SK-N-SH treated with all-trans-retinoic acid at 6 μM for 48 hours (cell line): ENCODE measurements around the gene OLFM1.
"Not testable (repeated sequence)": the region's sequence is repeated elsewhere in the genome, so short reads cannot be mapped to it uniquely, and the experiment has no call there.

ENCODE experiments used
- ATAC-seq: fragments of 200-7000 bp; cut with Tn5 transposase; 3 replicates; pipeline ENCODE4 v1.9.1; 2020; ENCODE audit warnings: mild to moderate bottlenecking, moderate library complexity
- ARNTL ChIP-seq: fragments of 450-650 bp; formaldehyde crosslinking; IDR thresholded peaks from 2 replicates; pipeline ENCODE4 v1.5.0; 2020; ENCODE audit warnings: low read depth, mild to moderate bottlenecking, moderate library complexity, borderline replicate concordance
- CSDC2 ChIP-seq: fragments of 250-450 bp; sonication (Bioruptor Pico); IDR thresholded peaks from 2 replicates; pipeline ENCODE4 v1.5.0; 2020; ENCODE audit warnings: mild to moderate bottlenecking, moderate library complexity
- CSRNP3 ChIP-seq: fragments of 250-450 bp; sonication (Bioruptor Pico); IDR thresholded peaks from 2 replicates; pipeline ENCODE4 v1.5.1; 2021; ENCODE audit warnings: mild to moderate bottlenecking, moderate library complexity
- ESRRG ChIP-seq: fragments of 250-450 bp; sonication (Bioruptor Pico); IDR thresholded peaks from 2 replicates; pipeline ENCODE4 v1.6.1; 2021; ENCODE audit warnings: mild to moderate bottlenecking
- ISL1 ChIP-seq: fragments of 250-450 bp; sonication (Bioruptor Pico); IDR thresholded peaks from 2 replicates; pipeline ENCODE4 v2.1.2; 2022; ENCODE audit warnings: mild to moderate bottlenecking, moderate library complexity
- OSR1 ChIP-seq: fragments of 250-450 bp; sonication (Bioruptor Pico); IDR thresholded peaks from 2 replicates; pipeline ENCODE4 v1.8.0; 2022; ENCODE audit warnings: moderate library complexity, mild to moderate bottlenecking, inconsistent platforms
- POU6F1 ChIP-seq: fragments of 250-450 bp; sonication (Bioruptor Pico); IDR thresholded peaks from 2 replicates; pipeline ENCODE4 v1.8.0; 2021; ENCODE audit warnings: low read depth, mild to moderate bottlenecking, moderate library complexity, borderline replicate concordance
- PPARA ChIP-seq: fragments of 250-450 bp; sonication (Bioruptor Pico); IDR thresholded peaks from 2 replicates; pipeline ENCODE4 v1.5.0; 2020; ENCODE audit warnings: mild to moderate bottlenecking, borderline replicate concordance
- RARB ChIP-seq: fragments of 250-450 bp; sonication (Bioruptor Pico); IDR thresholded peaks from 2 replicates; pipeline ENCODE4 v1.8.0; 2021; ENCODE audit warnings: mild to moderate bottlenecking, moderate library complexity
- TOX ChIP-seq: fragments of 250-450 bp; sonication (Bioruptor Pico); IDR thresholded peaks from 2 replicates; pipeline ENCODE4 v1.8.0; 2021; ENCODE audit warnings: mild to moderate bottlenecking, moderate library complexity, borderline replicate concordance
- TSHZ2 ChIP-seq: fragments of 250-450 bp; sonication (Bioruptor Pico); IDR thresholded peaks from 2 replicates; pipeline ENCODE4 v1.5.0; 2020; ENCODE audit warnings: mild to moderate bottlenecking, moderate library complexity
- ZC3H10 ChIP-seq: fragments of 250-450 bp; sonication (Bioruptor Pico); IDR thresholded peaks from 2 replicates; pipeline ENCODE4 v1.5.1; 2021; ENCODE audit warnings: mild to moderate bottlenecking, moderate library complexity
- ZFP30 ChIP-seq: fragments of 450-650 bp; formaldehyde crosslinking; IDR thresholded peaks from 2 replicates; pipeline ENCODE4 v1.5.0; 2022; ENCODE audit warnings: mild to moderate bottlenecking, moderate library complexity
- ZNF565 ChIP-seq: fragments of 450-650 bp; formaldehyde crosslinking; conservative IDR thresholded peaks from 2 replicates; pipeline ENCODE4 v1.5.0; 2020; ENCODE audit warnings: low read depth, mild to moderate bottlenecking, moderate library complexity
- ZNF70 ChIP-seq: fragments of 450-650 bp; formaldehyde crosslinking; IDR thresholded peaks from 2 replicates; pipeline ENCODE4 v1.5.0; 2020; ENCODE audit warnings: mild to moderate bottlenecking, moderate library complexity
- TF ChIP-seq, protein P1 (sequence below): fragments of 250-450 bp; sonication (Bioruptor Pico); IDR thresholded peaks from 2 replicates; pipeline ENCODE4 v1.8.0; 2020; ENCODE audit warnings: mild to moderate bottlenecking, moderate library complexity, borderline replicate concordance
- TF ChIP-seq, protein P2 (sequence below): fragments of 250-450 bp; sonication (Bioruptor Pico); IDR thresholded peaks from 2 replicates; pipeline ENCODE4 v1.5.1; 2020; ENCODE audit warnings: low read depth, mild to moderate bottlenecking, moderate library complexity

The OLFM1 gene

GRCh38 chr9:135159801-135160200 is 72.3 kb downstream of the OLFM1 start:
- ATAC-seq, result no peak; the same call in 2 of the 3 replicates
- TF ChIP-seq ZC3H10 (CRISPR knock-in tag) (no peak), TOX (CRISPR knock-in tag) (no peak), RARB (no peak), PPARA (CRISPR knock-in tag) (no peak), CSRNP3 (no peak), ZNF70 (no peak), ZFP30 (CRISPR knock-in tag) (no peak), ESRRG (CRISPR knock-in tag) (no peak), ARNTL (CRISPR knock-in tag) (no peak), POU6F1 (CRISPR knock-in tag) (no peak), ZNF565 (no peak)
- TF ChIP-seq, protein P1, sequence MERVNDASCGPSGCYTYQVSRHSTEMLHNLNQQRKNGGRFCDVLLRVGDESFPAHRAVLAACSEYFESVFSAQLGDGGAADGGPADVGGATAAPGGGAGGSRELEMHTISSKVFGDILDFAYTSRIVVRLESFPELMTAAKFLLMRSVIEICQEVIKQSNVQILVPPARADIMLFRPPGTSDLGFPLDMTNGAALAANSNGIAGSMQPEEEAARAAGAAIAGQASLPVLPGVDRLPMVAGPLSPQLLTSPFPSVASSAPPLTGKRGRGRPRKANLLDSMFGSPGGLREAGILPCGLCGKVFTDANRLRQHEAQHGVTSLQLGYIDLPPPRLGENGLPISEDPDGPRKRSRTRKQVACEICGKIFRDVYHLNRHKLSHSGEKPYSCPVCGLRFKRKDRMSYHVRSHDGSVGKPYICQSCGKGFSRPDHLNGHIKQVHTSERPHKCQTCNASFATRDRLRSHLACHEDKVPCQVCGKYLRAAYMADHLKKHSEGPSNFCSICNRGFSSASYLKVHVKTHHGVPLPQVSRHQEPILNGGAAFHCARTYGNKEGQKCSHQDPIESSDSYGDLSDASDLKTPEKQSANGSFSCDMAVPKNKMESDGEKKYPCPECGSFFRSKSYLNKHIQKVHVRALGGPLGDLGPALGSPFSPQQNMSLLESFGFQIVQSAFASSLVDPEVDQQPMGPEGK (CRISPR knock-in tag), result no peak

GRCh38 chr9:135160862-135161261 is 73.4 kb downstream of the OLFM1 start:
- TF ChIP-seq, protein P2, sequence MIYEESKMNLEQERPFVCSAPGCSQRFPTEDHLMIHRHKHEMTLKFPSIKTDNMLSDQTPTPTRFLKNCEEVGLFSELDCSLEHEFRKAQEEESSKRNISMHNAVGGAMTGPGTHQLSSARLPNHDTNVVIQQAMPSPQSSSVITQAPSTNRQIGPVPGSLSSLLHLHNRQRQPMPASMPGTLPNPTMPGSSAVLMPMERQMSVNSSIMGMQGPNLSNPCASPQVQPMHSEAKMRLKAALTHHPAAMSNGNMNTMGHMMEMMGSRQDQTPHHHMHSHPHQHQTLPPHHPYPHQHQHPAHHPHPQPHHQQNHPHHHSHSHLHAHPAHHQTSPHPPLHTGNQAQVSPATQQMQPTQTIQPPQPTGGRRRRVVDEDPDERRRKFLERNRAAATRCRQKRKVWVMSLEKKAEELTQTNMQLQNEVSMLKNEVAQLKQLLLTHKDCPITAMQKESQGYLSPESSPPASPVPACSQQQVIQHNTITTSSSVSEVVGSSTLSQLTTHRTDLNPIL (CRISPR knock-in tag), result no peak
- no peak for ATAC-seq

- not testable (repeated sequence) for ATAC-seq
Measured at GRCh38 chr9:135162599-135162998, 75.1 kb downstream of the OLFM1 start.

- no peak for ATAC-seq
- no peak for TF ChIP-seq ZC3H10 (CRISPR knock-in tag)
- no peak for TF ChIP-seq ISL1 (CRISPR knock-in tag)
- TF ChIP-seq ZFP30 (CRISPR knock-in tag), result no peak
- TF ChIP-seq PPARA (CRISPR knock-in tag), result no peak
- no peak for TF ChIP-seq TOX (CRISPR knock-in tag)
- TF ChIP-seq ZNF70, result no peak
- TF ChIP-seq ESRRG (CRISPR knock-in tag), result no peak
- TF ChIP-seq POU6F1 (CRISPR knock-in tag), result no peak
- TF ChIP-seq CSDC2 (CRISPR knock-in tag), result no peak
- no peak for TF ChIP-seq OSR1
- TF ChIP-seq TSHZ2 (CRISPR knock-in tag), result no peak
Measured at GRCh38 chr9:135163023-135163780, 75.7 kb downstream of the OLFM1 start.
